HG03457 (cell line): Measurements from ENCODE around the gene NIT2.
A peak's percentile ranks its signal among the peaks of the same experiment; 100 is the strongest.
"Not testable (repeated sequence)": the region's sequence is repeated elsewhere in the genome, so short reads cannot be mapped to it uniquely, and the experiment has no call there.

ENCODE experiments used
- ATAC-seq: cut with Tn5 transposase; IDR thresholded peaks from one replicate; pipeline ENCODE4 v1.9.1; 2021; ENCODE audit warnings: moderate number of reproducible peaks; ENCODE audit not compliant: unreplicated experiment

NIT2 gene

GRCh38 chr3:100336229-100336628, 1.7 kb downstream of the NIT2 start:
- ATAC-seq, result not testable (repeated sequence)

GRCh38 chr3:100338911-100339310, 4.4 kb downstream of the NIT2 start:
- no peak for ATAC-seq

GRCh38 chr3:100339786-100340185, 5.2 kb downstream of the NIT2 start:
- ATAC-seq, result no peak

GRCh38 chr3:100340527-100340926, 6.0 kb downstream of the NIT2 start:
- no peak for ATAC-seq

- ATAC-seq, result no peak
Measured at GRCh38 chr3:100348727-100349126, 14.2 kb downstream of the NIT2 start.

GRCh38 chr3:100351770-100352169, 17.2 kb downstream of the NIT2 start:
- ATAC-seq, result not testable (repeated sequence)

- no peak for ATAC-seq
Measured at GRCh38 chr3:100352296-100353231, 18.0 kb downstream of the NIT2 start.

GRCh38 chr3:100354850-100355249, 20.3 kb downstream of the NIT2 start:
- ATAC-seq, result peak; percentile 75

GRCh38 chr3:100358413-100358812, 23.9 kb downstream of the NIT2 start:
- ATAC-seq, result no peak

- ATAC-seq, result no peak
Measured at GRCh38 chr3:100359035-100359434, 24.5 kb downstream of the NIT2 start.

- no peak for ATAC-seq
Measured at GRCh38 chr3:100360757-100361496, 26.4 kb downstream of the NIT2 start.

- ATAC-seq, result no peak
Measured at GRCh38 chr3:100361897-100362296, 27.3 kb downstream of the NIT2 start.

GRCh38 chr3:100364421-100364820, 29.9 kb downstream of the NIT2 start:
- no peak for ATAC-seq

- no peak for ATAC-seq
Measured at GRCh38 chr3:100366424-100366823, 31.9 kb downstream of the NIT2 start.

- ATAC-seq, result no peak
Measured at GRCh38 chr3:100368441-100368840, 33.9 kb downstream of the NIT2 start.

GRCh38 chr3:100370756-100371155, 36.2 kb downstream of the NIT2 start:
- ATAC-seq, result no peak

GRCh38 chr3:100374521-100374920, 40.0 kb downstream of the NIT2 start:
- no peak for ATAC-seq

GRCh38 chr3:100376301-100376700, 41.7 kb downstream of the NIT2 start:
- ATAC-seq, result no peak

- no peak for ATAC-seq
Measured at GRCh38 chr3:100384733-100385525, 50.4 kb downstream of the NIT2 start.

- no peak for ATAC-seq
Measured at GRCh38 chr3:100386437-100387074, 52.0 kb downstream of the NIT2 start.

- ATAC-seq, result no peak
Measured at GRCh38 chr3:100389025-100389424, 54.5 kb downstream of the NIT2 start.
